Osteoblast (primary cell): Measurements from ENCODE around the gene OR52E4. TPM values are rescaled to one million over a fixed set of nuclear protein-coding genes. Genes with fewer than 3 reads are reported as not detected.

Experiments
- DNase-seq: peaks from one replicate; pipeline ENCODE4 v3.0.0; 2011; ENCODE audit warnings: low spot score, mixed read lengths; ENCODE audit not compliant: insufficient read length; ENCODE audit errors: missing footprints
- H2AFZ ChIP-seq: 2 replicates; pipeline ENCODE4 v1.6.0; 2011; ENCODE audit warnings: mild to moderate bottlenecking, low read length
- H3K27ac ChIP-seq: 2 replicates; pipeline ENCODE4 v1.5.1; 2011; ENCODE audit warnings: mild to moderate bottlenecking, low read depth, low read length, moderate library complexity
- H3K27me3 ChIP-seq: 2 replicates; pipeline ENCODE4 v1.6.0; 2012; ENCODE audit warnings: mild to moderate bottlenecking, control low read depth, inconsistent platforms, low read length, moderate library complexity; ENCODE audit not compliant: insufficient read depth
- H3K36me3 ChIP-seq: 2 replicates; pipeline ENCODE4 v1.5.1; 2011; ENCODE audit warnings: mild to moderate bottlenecking, low read length, control low read depth, moderate library complexity; ENCODE audit not compliant: insufficient read depth
- H3K4me1 ChIP-seq: 2 replicates; pipeline ENCODE4 v1.5.1; 2011; ENCODE audit warnings: mild to moderate bottlenecking, low read length, control low read depth, moderate library complexity; ENCODE audit not compliant: insufficient read depth
- H3K4me2 ChIP-seq: 2 replicates; pipeline ENCODE4 v1.6.0; 2011; ENCODE audit warnings: mild to moderate bottlenecking, low read length; ENCODE audit not compliant: insufficient read depth
- H3K4me3 ChIP-seq: fragments of 200-600 bp; sonication (generic); 3 replicates; pipeline ENCODE4 v1.5.1; 2012; ENCODE audit warnings: mild to moderate bottlenecking, low read length, inconsistent platforms; ENCODE audit not compliant: insufficient read depth
- H3K79me2 ChIP-seq: 2 replicates; pipeline ENCODE4 v1.6.0; 2012; ENCODE audit warnings: mild to moderate bottlenecking, low read length, control low read depth, inconsistent platforms; ENCODE audit not compliant: insufficient read depth
- H3K9me3 ChIP-seq: 2 replicates; pipeline ENCODE4 v1.5.1; 2011; ENCODE audit warnings: low read depth, low read length, control low read depth
- H4K20me1 ChIP-seq: 2 replicates; pipeline ENCODE4 v1.6.0; 2012; ENCODE audit warnings: mild to moderate bottlenecking, low read length, control low read depth; ENCODE audit not compliant: insufficient read depth
- CTCF ChIP-seq: IDR thresholded peaks from 2 replicates; pipeline ENCODE4 v1.5.1; 2011; ENCODE audit warnings: mild to moderate bottlenecking, low read depth, low read length, moderate library complexity; ENCODE audit errors: extremely low read depth
- total RNA-seq: library from RNA; depleted of rRNA; stranded (reverse); fragments of >200 nt; gene quantifications from 2 replicates; pipeline ENCODE4 v1.2.3, GENCODE V29; 2012

Gene OR52E4
- total RNA-seq, 1 donor, result not detected

GRCh38 chr11:5923794-5924193 lies 43.4 kb downstream of the OR52E4 start:
- no peaks in the 10 kb centered on the region for H3K36me3 ChIP-seq
- H2AFZ ChIP-seq, result no peak overlapping the region
- H3K4me1 ChIP-seq, result no peaks in the 10 kb centered on the region
- H3K4me2 ChIP-seq, result no peak overlapping the region
- DNase-seq, result no peak
- H3K4me3 ChIP-seq, result no peak overlapping the region
- H3K79me2 ChIP-seq, result no peaks in the 10 kb centered on the region
- no peaks in the 10 kb centered on the region for H4K20me1 ChIP-seq
- H3K27me3 ChIP-seq, result no peaks in the 10 kb centered on the region
- no peak for TF ChIP-seq CTCF
- no peak overlapping the region for H3K27ac ChIP-seq
- no peaks in the 10 kb centered on the region for H3K9me3 ChIP-seq

GRCh38 chr11:5928271-5928670 lies 47.8 kb downstream of the OR52E4 start:
- Histone ChIP-seq H3K36me3 (no peaks in the 10 kb centered on the region), H3K27ac (no peak overlapping the region), H3K4me2 (no peak overlapping the region), H4K20me1 (no peaks in the 10 kb centered on the region), H2AFZ (no peak overlapping the region), H3K9me3 (no peaks in the 10 kb centered on the region), H3K4me1 (no peaks in the 10 kb centered on the region), H3K4me3 (no peak overlapping the region), H3K79me2 (no peaks in the 10 kb centered on the region), H3K27me3 (no peaks in the 10 kb centered on the region)
- TF ChIP-seq CTCF, result no peak
- DNase-seq, result no peak

GRCh38 chr11:5928811-5929210 lies 48.4 kb downstream of the OR52E4 start:
- Histone ChIP-seq H2AFZ (no peak overlapping the region), H3K79me2 (no peaks in the 10 kb centered on the region), H3K4me2 (no peak overlapping the region), H3K27me3 (no peaks in the 10 kb centered on the region), H3K9me3 (no peaks in the 10 kb centered on the region), H4K20me1 (no peaks in the 10 kb centered on the region), H3K36me3 (no peaks in the 10 kb centered on the region), H3K27ac (no peak overlapping the region), H3K4me3 (no peak overlapping the region), H3K4me1 (no peaks in the 10 kb centered on the region)
- no peak for DNase-seq
- no peak for TF ChIP-seq CTCF

- no peaks in the 10 kb centered on the region for H4K20me1 ChIP-seq
- no peak overlapping the region for H2AFZ ChIP-seq
- H3K27me3 ChIP-seq, result no peaks in the 10 kb centered on the region
- TF ChIP-seq CTCF, result no peak
- H3K36me3 ChIP-seq, result no peaks in the 10 kb centered on the region
- no peak overlapping the region for H3K4me2 ChIP-seq
- no peaks in the 10 kb centered on the region for H3K79me2 ChIP-seq
- no peaks in the 10 kb centered on the region for H3K4me1 ChIP-seq
- DNase-seq, result peak; percentile 18
- H3K27ac ChIP-seq, result no peak overlapping the region
- H3K9me3 ChIP-seq, result no peaks in the 10 kb centered on the region
- no peak overlapping the region for H3K4me3 ChIP-seq
These were observed 49.3 kb downstream of the OR52E4 start for GRCh38 chr11:5929571-5930368.
